Measurements from ENCODE around the gene GRID2. TPM values are rescaled to one million over a fixed set of nuclear protein-coding genes. Genes with fewer than 3 reads are reported as not detected.
"Not testable (repeated sequence)": the region's sequence is repeated elsewhere in the genome, so short reads cannot be mapped to it uniquely, and the experiment has no call there.

GRID2 gene
- total RNA-seq, 1 donor, result 0.63 TPM

GRCh38 chr4:93299118-93299517 lies 995.4 kb downstream of the GRID2 start:
- DNase-seq (ENCODE audit: low read depth), result no peak
- TF ChIP-seq CTCF (IDR thresholded peaks at IDR 0.05; ENCODE audit: insufficient read depth, low read length), result no peak
- H3K4me3 ChIP-seq (ENCODE audit: low read depth, low read length), result no peak overlapping the region

- DNase-seq (ENCODE audit: low read depth); H3K4me3 ChIP-seq (ENCODE audit: low read depth, low read length): not testable (repeated sequence)
These were observed 997.2 kb downstream of the GRID2 start for GRCh38 chr4:93300780-93301555.

GRCh38 chr4:93302310-93302709 lies 998.5 kb downstream of the GRID2 start:
- H3K4me3 ChIP-seq (ENCODE audit: low read depth, low read length), result no peak overlapping the region
- TF ChIP-seq CTCF (IDR thresholded peaks at IDR 0.05; ENCODE audit: insufficient read depth, low read length), result no peak
- DNase-seq (ENCODE audit: low read depth), result no peak

GRCh38 chr4:93303440-93303839 lies 999.7 kb downstream of the GRID2 start:
- no peak for TF ChIP-seq CTCF (IDR thresholded peaks at IDR 0.05; ENCODE audit: insufficient read depth, low read length)
- DNase-seq (ENCODE audit: low read depth), result no peak
- no peak overlapping the region for H3K4me3 ChIP-seq (ENCODE audit: low read depth, low read length)

- no peak overlapping the region for H3K4me3 ChIP-seq (ENCODE audit: low read depth, low read length)
- no peak for TF ChIP-seq CTCF (IDR thresholded peaks at IDR 0.05; ENCODE audit: insufficient read depth, low read length)
- no peak for DNase-seq (ENCODE audit: low read depth)
These were observed 1008.5 kb downstream of the GRID2 start for GRCh38 chr4:93312299-93312698.

GRCh38 chr4:93313197-93313596 lies 1009.4 kb downstream of the GRID2 start:
- no peak for TF ChIP-seq CTCF (IDR thresholded peaks at IDR 0.05; ENCODE audit: insufficient read depth, low read length)
- no peak for DNase-seq (ENCODE audit: low read depth)
- no peak overlapping the region for H3K4me3 ChIP-seq (ENCODE audit: low read depth, low read length)

GRCh38 chr4:93317057-93317456 lies 1013.3 kb downstream of the GRID2 start:
- no peak for TF ChIP-seq CTCF (IDR thresholded peaks at IDR 0.05; ENCODE audit: insufficient read depth, low read length)
- H3K4me3 ChIP-seq (ENCODE audit: low read depth, low read length), result no peak overlapping the region
- no peak for DNase-seq (ENCODE audit: low read depth)

Data from fibroblast of the aortic adventitia (primary cell).